ENCODE data around the gene CCDC188.

DNA sequence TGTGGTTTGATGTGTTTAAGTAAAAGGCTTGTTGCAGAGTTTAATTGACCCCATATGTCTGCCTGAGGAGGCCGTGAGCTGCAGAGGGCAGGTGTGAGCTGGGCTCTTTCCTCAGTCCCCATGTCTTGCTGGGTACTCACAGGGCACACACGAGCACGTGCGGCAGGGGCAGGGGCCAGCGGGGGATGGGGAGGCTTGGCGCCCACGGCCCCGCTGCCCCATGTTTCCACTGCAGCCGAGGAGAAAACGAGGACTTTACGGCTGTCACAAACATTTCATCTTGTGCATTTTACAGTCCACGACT is 24.7 kb upstream of the CCDC188 start:
- no peak for TF ChIP-seq EZH2 (IDR thresholded peaks at IDR 0.05; ENCODE audit: low read depth)
- TF ChIP-seq, protein P1, sequence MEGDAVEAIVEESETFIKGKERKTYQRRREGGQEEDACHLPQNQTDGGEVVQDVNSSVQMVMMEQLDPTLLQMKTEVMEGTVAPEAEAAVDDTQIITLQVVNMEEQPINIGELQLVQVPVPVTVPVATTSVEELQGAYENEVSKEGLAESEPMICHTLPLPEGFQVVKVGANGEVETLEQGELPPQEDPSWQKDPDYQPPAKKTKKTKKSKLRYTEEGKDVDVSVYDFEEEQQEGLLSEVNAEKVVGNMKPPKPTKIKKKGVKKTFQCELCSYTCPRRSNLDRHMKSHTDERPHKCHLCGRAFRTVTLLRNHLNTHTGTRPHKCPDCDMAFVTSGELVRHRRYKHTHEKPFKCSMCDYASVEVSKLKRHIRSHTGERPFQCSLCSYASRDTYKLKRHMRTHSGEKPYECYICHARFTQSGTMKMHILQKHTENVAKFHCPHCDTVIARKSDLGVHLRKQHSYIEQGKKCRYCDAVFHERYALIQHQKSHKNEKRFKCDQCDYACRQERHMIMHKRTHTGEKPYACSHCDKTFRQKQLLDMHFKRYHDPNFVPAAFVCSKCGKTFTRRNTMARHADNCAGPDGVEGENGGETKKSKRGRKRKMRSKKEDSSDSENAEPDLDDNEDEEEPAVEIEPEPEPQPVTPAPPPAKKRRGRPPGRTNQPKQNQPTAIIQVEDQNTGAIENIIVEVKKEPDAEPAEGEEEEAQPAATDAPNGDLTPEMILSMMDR (conservative IDR thresholded peaks at IDR 0.05), result no peak
